NCI-H146 treated with DMSO at 0.1 percent for 48 hours (cell line): Measurements from ENCODE around the gene PLEKHM3.
A peak's percentile ranks its signal among the peaks of the same experiment; 100 is the strongest.
"Not testable (repeated sequence)": the region's sequence is repeated elsewhere in the genome, so short reads cannot be mapped to it uniquely, and the experiment has no call there.

ENCODE experiments used
- DNase-seq: peaks from one replicate; lab custom pipeline; 2025; ENCODE audit not compliant: unreplicated experiment; lab: John Stamatoyannopoulos, UW

The PLEKHM3 gene

GRCh38 chr2:208037564-208038487, 12.5 kb upstream of the PLEKHM3 start:
- DNase-seq, result no peak

GRCh38 chr2:208036357-208036756, 11.0 kb upstream of the PLEKHM3 start:
- no peak for DNase-seq

- no peak for DNase-seq
These were observed 9.3 kb upstream of the PLEKHM3 start for GRCh38 chr2:208034503-208035140.

GRCh38 chr2:208033701-208034502, 8.6 kb upstream of the PLEKHM3 start:
- DNase-seq, result no peak

- DNase-seq, result no peak
These were observed 6.3 kb upstream of the PLEKHM3 start for GRCh38 chr2:208031608-208032019.

- peak; percentile 28 for DNase-seq
These were observed 472 bp upstream of the PLEKHM3 start for GRCh38 chr2:208025814-208026184.

GRCh38 chr2:208024091-208024490, 1.2 kb downstream of the PLEKHM3 start:
- DNase-seq, result no peak

GRCh38 chr2:208020253-208020652, 5.1 kb downstream of the PLEKHM3 start:
- DNase-seq, result no peak

GRCh38 chr2:208018124-208018712, 7.1 kb downstream of the PLEKHM3 start:
- DNase-seq, result not testable (repeated sequence)

- no peak for DNase-seq
These were observed 7.6 kb downstream of the PLEKHM3 start for GRCh38 chr2:208017721-208018120.

GRCh38 chr2:208015475-208015874, 9.9 kb downstream of the PLEKHM3 start:
- peak; percentile 27 for DNase-seq

GRCh38 chr2:208013285-208014178, 11.8 kb downstream of the PLEKHM3 start:
- no peak for DNase-seq

GRCh38 chr2:208012449-208012848, 12.9 kb downstream of the PLEKHM3 start:
- DNase-seq, result no peak

GRCh38 chr2:208010506-208010905, 14.8 kb downstream of the PLEKHM3 start:
- DNase-seq, result no peak

- DNase-seq, result no peak
These were observed 18.5 kb downstream of the PLEKHM3 start for GRCh38 chr2:208006833-208007232.

GRCh38 chr2:208006337-208006736, 19.0 kb downstream of the PLEKHM3 start:
- no peak for DNase-seq

GRCh38 chr2:208001924-208002323, 23.4 kb downstream of the PLEKHM3 start:
- DNase-seq, result no peak

- DNase-seq, result no peak
These were observed 24.5 kb downstream of the PLEKHM3 start for GRCh38 chr2:208000701-208001395.

GRCh38 chr2:207996848-207997247, 28.5 kb downstream of the PLEKHM3 start:
- DNase-seq, result no peak

- no peak for DNase-seq
These were observed 29.4 kb downstream of the PLEKHM3 start for GRCh38 chr2:207995887-207996286.
